Mammary epithelial cell (primary cell): ENCODE measurements around the gene ROBO3.

ENCODE experiments used
- EZH2 ChIP-seq: IDR thresholded peaks from 2 replicates; pipeline ENCODE4 v1.6.1; 2012; ENCODE audit warnings: low read length, inconsistent platforms, borderline replicate concordance
- TF ChIP-seq, protein P1 (sequence below), 2 donors: IDR thresholded peaks in 1 of 2; conservative IDR thresholded peaks in 1 of 2; 2 replicates each; pipeline ENCODE4 v1.5.1; 2011 to 2012; ENCODE audit warnings: inconsistent platforms in 2 of 2, low read length in 2 of 2, mild to moderate bottlenecking in 2 of 2, control low read depth in 1 of 2, low read depth in 1 of 2; ENCODE audit not compliant: insufficient read depth in 1 of 2; ENCODE audit errors: extremely low read depth in 1 of 2

GRCh38 chr11:124869331-124869730 lies 4.1 kb downstream of the ROBO3 start:
- TF ChIP-seq, protein P1, sequence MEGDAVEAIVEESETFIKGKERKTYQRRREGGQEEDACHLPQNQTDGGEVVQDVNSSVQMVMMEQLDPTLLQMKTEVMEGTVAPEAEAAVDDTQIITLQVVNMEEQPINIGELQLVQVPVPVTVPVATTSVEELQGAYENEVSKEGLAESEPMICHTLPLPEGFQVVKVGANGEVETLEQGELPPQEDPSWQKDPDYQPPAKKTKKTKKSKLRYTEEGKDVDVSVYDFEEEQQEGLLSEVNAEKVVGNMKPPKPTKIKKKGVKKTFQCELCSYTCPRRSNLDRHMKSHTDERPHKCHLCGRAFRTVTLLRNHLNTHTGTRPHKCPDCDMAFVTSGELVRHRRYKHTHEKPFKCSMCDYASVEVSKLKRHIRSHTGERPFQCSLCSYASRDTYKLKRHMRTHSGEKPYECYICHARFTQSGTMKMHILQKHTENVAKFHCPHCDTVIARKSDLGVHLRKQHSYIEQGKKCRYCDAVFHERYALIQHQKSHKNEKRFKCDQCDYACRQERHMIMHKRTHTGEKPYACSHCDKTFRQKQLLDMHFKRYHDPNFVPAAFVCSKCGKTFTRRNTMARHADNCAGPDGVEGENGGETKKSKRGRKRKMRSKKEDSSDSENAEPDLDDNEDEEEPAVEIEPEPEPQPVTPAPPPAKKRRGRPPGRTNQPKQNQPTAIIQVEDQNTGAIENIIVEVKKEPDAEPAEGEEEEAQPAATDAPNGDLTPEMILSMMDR (conservative IDR thresholded peaks at IDR 0.05 in 1 of 2, IDR thresholded peaks at IDR 0.05 in 1 of 2; ENCODE audit: extremely low read depth in 1 of 2, insufficient read depth in 1 of 2, low read depth in 1 of 2, low read length in 2 of 2) = no peak
- no peak for TF ChIP-seq EZH2
